Measurements from ENCODE around the gene ZIC2. TPM values are rescaled to one million over a fixed set of nuclear protein-coding genes. Genes with fewer than 3 reads are reported as not detected.

Gene ZIC2
- total and polyA plus RNA-seq, 2 of the 4 experiments (the other 2 are of a cell fraction) = not detected

DNA sequence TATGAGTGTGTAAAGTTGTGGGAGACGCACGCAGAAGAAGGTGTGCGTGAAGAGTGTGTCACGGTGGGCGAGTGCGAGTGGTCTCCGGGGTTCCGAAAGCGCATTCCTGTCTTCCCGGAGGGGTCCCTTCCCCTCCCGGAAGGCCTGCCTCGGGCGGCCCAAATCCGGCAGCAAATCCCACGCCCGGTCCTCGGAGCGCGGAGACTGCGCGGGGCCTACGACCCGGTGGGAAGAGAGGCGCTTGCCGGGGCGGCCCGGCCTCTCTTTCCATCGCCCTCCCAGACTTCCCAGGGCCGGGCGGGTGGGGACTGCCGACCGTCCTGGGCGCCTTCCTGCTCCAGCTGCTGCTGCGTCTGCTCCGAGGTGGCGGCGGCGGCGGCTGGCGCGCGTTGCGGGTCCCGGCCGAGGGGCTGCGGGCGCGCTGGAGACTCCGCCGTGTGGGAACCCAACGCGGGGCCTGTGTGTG is 12.1 kb upstream of the ZIC2 start:
- no peak for TF ChIP-seq RAD21 (IDR thresholded peaks at IDR 0.05; ENCODE audit: low read length)
- no peak for TF ChIP-seq NFE2L2 (IDR thresholded peaks at IDR 0.05; ENCODE audit: low read depth, low read length)
- TF ChIP-seq MXI1 (IDR thresholded peaks at IDR 0.05; ENCODE audit: borderline replicate concordance, low read depth, low read length) = no peak
- H3K4me2 ChIP-seq (ENCODE audit: low read depth, low read length) = no peak overlapping the region
- 2% methylated on average over 19 of the region's 52 CpGs; no CpG with 5 or more reads in 1 of the 2 experiments for WGBS, 2 experiments (ENCODE audit: extremely low coverage in 2 of 2, insufficient read length in 1 of 2)

More for the DNA sequence above, 12.1 kb upstream of the ZIC2 start:
- no peaks in the 10 kb centered on the region for H3K79me1 ChIP-seq (ENCODE audit: low read depth in 1 of 2, low read length in 2 of 2)
- BruUV-seq (replicated peaks) = no TSS peak
- DNase-seq = no peak
- no peak overlapping the region for H3K27ac ChIP-seq (ENCODE audit: insufficient read depth, low read length)
- H2BK120ac ChIP-seq (ENCODE audit: low read depth, low read length) = no peak overlapping the region
- CTCF ChIA-PET = interaction anchor here (1.0 kb wide), 1 partner anchor 12 kb away, joined by 3 read pairs; the partner anchor contains the start of gene ZIC2
- no peak overlapping the region for H3K14ac ChIP-seq (replicated peaks; ENCODE audit: low read depth, low read length)
- H4K91ac ChIP-seq (ENCODE audit: insufficient read depth, low read depth, low read length) = no peak overlapping the region
- no peak overlapping the region for H2AK9ac ChIP-seq (replicated peaks; ENCODE audit: low read depth, low read length, poor library complexity)
- no peak overlapping the region for H4K8ac ChIP-seq (ENCODE audit: low read depth in 2 of 2, low read length in 2 of 2)
- no peak overlapping the region for H3K23ac ChIP-seq (ENCODE audit: low read depth, low read length)
- H3K4me3 ChIP-seq (ENCODE audit: insufficient read depth, low read depth, low read length) = no peak overlapping the region
- H3K9me3 ChIP-seq (ENCODE audit: control insufficient read depth, insufficient read depth, low read length) = peaks cover 18% of the 10 kb centered on the region
- no peaks in the 10 kb centered on the region; the same call in 1 of the 2 replicates for H4K20me1 ChIP-seq (ENCODE audit: insufficient read depth, low read length)
- no peak overlapping the region for H3K18ac ChIP-seq (ENCODE audit: low read depth, low read length)
- no peak overlapping the region for H3K4ac ChIP-seq (ENCODE audit: low read depth, low read length)
- no peak overlapping the region for H2AK5ac ChIP-seq (ENCODE audit: low read depth, low read length)
- H2BK15ac ChIP-seq (ENCODE audit: low read depth, low read length) = no peak overlapping the region
- no peak overlapping the region for H2BK20ac ChIP-seq (ENCODE audit: low read depth, low read length)
- no peak overlapping the region for H3K9ac ChIP-seq (ENCODE audit: low read depth, low read length)
- peaks cover 91% of the 10 kb centered on the region for H3K27me3 ChIP-seq (ENCODE audit: control insufficient read depth, insufficient read depth, low read length)
- H3K4me1 ChIP-seq (ENCODE audit: control insufficient read depth, insufficient read depth, low read length) = peaks cover 2% of the 10 kb centered on the region; the same call in 1 of the 2 replicates
- dilution Hi-C loops (cut with HindIII; ENCODE audit: low sequenced_read_pairs, unreplicated experiment) = no loop called here
- POLR2A ChIA-PET (ENCODE audit: unreplicated experiment) = no interaction called here
- intact Hi-C loops (cut with micrococcal nuclease) = no loop called here
- no peak overlapping the region for H3K56ac ChIP-seq (ENCODE audit: extremely low read depth, insufficient read depth, low read length)
- no peak overlapping the region for H4K5ac ChIP-seq (ENCODE audit: low read depth, low read length)
- in situ Hi-C loops (cut with MboI; ENCODE audit: low sequenced_read_pairs) = no loop called here
- no peak overlapping the region for H2AFZ ChIP-seq (replicated peaks; ENCODE audit: low read length, poor library complexity)
- no peaks in the 10 kb centered on the region for H3K9me1 ChIP-seq (ENCODE audit: insufficient read depth, low read length)
- H3K36me3 ChIP-seq (ENCODE audit: control insufficient read depth, insufficient read depth, low read length) = no peaks in the 10 kb centered on the region
- ATAC-seq (ENCODE audit: low read depth) = no peak
- no peak overlapping the region for H2BK5ac ChIP-seq (ENCODE audit: low read depth, low read length, poor library complexity, severe bottlenecking)

Measured in IMR-90 (cell line).